ENCODE results near the gene SH2D6.
"Not testable (repeated sequence)": the region's sequence is repeated elsewhere in the genome, so short reads cannot be mapped to it uniquely, and the experiment has no call there.

SH2D6 gene

DNA sequence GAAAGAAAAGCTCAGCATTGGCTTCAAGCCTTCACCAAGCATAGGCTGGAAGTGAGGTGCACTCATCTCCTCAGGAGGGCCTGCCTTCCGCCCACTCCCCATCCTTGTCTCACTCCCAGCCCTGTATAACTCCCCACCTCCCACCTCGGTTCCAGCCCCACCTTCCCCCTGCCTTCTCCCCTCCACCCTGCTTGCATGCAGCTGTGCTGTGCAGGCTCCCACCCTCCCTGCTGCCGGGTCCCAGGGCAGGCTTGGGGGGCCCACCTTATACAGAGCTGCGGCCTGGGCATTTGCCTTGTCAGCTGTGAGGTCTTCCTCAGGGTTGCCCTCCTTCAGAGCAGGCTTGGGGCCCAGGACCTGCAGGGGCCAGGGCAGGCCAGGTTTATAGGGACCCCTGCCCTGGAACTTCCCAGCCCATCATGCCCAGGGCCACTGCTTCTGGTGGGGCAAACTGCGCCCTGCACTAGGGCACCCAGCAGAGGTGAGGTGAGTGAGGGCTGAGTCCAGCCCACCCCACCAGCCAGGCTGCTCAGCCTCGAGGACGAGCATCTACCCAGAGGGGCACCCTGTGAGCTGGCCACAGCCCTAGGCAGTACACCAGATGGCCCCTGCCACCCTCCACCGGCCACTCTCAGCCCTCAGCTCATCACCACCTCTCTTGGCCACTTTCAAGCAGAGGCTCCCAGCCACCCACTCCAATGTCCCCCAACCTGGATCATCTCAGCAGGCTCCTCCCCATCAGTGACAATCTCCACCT lies 19.9 kb upstream of the SH2D6 start:
- DNase-seq (ENCODE audit: low read depth): no peak

DNA sequence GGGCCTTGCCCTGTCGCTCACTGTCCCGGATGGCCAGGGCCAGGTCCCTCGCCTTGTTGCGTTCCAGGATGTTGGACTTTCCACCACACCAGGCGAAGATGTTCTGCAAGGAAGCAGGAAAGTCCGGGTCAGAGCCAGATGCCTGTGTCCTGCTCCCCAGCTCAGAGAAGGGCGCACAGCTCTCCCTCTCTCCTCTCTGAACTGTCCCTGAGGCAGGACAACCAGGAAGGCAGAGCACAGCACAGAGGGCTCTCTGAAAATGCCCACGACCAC lies 19.4 kb upstream of the SH2D6 start:
- no peak for DNase-seq (ENCODE audit: low read depth)

DNA sequence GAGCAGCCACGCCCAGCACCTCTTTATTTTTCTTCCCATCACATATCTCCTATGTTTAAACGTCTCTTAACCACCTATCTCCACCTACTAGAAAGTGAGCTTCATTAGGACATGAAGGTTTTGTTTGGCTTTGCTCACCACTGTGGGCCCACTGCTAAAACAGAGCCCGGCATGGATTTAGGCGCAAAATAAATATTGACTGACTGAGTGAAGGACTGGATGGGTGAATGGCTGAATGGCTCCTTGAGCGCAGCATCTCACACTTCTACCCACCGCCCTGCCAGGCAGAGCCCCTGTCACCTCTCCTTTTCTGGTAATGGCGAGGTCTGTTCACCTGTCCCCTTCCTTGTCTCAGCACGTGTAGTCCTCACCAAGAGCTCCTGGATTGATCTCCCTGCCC lies 18.5 kb upstream of the SH2D6 start:
- no peak for DNase-seq (ENCODE audit: low read depth)

DNA sequence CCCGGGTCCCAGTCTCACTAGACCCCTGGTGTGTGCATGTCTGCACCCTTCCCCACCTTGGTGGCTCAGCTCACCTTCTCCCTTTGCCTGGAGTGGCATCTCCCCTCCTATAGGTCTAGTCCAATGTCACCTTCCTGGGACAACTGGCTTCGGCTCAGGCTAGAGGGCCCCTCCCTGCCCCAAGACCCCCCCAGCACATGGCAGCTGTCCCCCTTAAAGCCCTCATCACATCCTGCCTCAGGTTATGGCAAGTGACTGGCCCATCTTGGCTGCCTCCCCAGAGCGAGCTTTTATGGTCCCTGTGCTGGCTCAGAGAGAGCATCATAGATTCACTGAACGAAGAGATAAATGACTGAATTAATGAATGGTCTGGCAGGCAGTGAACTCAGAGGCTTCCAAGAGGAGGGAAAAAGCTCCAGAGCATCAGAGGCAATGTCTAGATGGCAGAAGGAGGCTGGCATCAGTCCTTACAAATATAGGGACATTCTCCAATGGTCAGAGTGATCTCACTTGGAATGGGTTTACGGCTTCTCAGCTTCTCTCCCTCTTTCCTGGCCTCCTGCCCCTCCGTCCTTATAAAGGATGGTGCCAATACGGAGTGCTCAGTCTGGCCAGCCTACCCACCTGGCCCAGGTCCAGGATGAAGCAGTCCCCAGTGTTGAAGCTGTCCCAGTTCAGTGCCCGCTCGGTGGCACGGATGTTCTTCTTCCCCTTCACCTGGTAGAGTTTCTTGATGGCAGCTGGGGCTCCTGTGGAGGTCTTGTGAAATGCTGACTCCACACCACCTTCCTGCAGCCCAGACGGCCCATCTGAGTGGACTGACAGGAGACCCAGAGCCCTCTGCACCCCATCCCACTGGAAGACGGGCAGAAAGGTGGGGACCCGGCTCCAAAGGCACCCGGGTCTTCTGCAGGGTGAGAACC lies 17.7 kb upstream of the SH2D6 start:
- no peak for DNase-seq (ENCODE audit: low read depth)

DNA sequence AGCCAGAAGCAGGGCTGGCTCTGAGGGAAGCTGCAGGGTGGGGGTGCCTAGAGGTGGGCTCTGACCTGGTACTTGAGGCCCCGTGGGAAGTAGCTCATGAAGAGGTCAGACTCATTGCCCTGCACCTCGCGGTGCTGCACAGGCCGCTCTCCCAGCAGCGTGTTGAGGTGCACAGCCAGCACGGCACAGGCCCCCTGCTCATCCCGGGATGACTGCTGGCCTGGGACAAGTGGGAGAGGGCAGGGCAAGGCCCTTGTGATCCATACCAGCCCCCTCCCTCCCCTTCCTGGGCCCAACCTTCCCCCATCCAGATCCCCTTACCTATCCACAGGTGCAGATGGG lies 17.1 kb upstream of the SH2D6 start:
- no peak for DNase-seq (ENCODE audit: low read depth)

DNA sequence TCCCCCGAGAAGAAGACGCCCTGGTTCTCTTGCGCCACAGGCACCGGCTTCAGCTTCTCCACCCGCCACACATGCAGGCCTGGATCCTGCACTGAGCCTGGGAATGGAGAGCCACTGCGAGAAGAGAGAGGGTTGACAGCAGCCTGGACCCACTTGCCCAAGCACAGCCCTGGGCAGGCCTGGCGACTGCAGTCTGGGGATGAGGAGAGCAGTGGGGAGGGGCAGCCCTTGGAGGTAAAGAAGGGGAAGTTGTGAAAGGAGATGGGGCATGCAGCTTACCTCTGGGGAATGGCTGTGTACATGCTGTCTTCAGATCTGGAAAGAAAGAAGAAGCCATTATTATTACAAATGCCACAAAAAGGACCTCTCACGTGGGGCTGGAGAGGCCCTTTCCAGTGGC lies 16.7 kb upstream of the SH2D6 start:
- DNase-seq (ENCODE audit: low read depth): no peak

DNA sequence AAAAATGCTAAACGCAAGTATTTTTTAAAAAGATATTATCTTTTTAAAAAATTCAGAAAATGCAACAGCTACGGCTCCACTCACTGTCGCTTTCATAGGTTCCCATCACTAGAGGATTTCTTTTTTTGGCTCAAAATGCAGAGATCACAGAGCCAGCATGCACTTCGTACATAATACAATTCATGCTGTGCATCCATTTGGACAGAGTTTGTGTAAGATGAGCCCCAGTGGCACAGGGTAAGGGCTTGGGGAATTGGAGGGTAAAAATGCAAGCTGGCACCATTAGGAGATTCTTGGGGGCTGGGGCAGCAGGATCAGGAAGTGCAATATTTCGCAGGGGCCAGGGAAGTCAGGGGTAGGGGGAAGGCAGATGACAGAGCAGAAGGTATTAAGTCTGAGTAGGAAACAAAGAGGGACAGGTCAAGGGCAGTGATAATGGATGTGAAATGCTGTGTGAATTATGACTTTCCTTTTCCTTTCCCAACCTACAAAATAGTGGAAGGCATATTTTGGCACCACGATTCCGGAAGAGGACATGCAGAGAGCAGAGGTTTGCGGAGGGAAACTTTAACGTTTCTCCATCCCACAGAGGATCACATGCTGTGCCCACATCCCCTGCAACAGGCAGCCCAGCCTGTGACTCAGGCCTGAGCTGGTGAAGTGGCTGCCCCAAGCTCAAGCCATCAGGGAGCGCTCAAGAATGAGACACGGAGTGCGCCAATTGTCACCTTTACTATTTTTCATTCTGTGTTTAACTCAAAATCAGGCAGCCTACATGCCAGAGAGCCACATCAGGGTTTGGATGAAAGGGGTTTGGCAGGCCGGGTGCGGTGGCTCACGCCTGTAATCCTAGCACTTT lies 13.1 kb upstream of the SH2D6 start:
- DNase-seq (ENCODE audit: low read depth): no peak

DNA sequence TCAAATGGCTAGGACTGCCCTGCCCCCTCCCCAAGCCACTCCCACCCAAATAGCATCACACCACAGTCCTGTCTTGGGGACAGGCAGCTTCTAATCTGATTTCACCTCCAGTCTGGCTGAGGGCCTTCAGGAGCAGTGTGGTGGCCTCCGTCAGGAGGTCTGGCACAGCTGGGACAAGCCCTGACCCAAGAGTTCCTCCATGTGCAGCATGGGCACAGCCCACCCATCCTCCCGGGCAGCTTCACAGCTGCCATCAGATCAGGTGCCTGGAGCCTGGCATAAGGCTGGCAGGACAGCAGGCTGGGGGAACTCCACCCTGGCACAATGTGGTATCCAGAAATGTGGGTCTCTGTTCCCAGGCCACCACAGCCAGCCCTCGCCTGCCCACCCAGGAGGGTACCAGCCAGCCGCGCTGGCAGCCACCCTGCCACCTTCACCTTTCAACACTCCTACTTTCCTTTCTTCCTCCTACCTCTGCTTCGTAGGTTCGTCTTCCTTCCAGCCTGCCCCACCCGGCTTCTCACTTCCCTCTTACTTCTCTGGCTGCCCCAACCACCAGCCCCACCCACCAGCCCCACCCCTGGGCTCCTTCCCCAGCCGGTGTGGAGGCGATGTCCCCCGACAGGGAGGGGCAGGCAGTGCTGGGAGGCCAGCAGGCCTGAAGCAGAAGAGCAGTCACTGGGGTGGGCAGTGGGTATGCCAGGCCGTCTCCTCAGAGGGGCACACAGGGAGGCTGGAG lies 8.5 kb upstream of the SH2D6 start, which contains the start of gene CAPG:
CAPG (minus strand) TSS at position 522 of the 739 bp plus-strand sequence. CDS start 8,221 bp downstream, outside the sequence.
- DNase-seq (ENCODE audit: low read depth): no peak

DNA sequence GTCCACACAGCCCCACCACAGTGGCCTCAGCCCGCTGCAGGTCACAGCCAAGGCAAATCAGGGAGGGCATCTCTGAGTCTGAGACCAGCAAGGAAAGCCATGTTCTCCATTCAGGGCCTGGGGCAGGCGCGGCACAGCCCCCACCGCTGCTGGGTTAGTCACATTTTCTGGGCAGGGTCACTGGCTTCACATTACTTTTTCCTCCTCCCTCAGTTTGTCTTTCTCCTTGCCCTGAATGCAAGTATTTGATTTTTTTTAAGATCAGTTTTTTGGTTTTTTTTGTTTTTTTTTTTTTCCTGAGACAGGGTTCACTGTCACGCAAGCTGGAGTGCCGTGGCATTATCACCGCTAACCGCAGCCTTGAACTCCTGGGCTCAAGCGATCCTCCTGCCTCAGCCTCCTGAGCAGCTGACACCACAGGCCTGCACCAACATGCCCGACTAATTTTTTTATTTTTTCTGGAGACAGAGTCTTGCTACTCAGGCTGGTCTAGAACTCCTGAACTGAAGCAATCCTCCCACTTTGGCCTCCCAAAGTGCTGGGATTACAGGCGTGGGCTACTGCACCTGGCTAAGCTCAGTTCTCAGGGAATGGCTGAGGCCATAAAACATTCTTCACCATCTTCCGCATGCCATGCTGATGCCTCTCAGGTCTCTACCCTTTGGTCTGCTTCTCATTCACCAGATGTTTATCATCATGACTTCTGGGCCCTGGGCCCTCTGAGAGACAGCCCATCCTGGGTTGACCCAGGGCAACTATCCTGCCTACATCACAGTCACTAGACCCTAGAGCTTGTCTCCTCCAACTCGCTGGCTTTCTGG lies 7.7 kb upstream of the SH2D6 start:
- no peak for DNase-seq (ENCODE audit: low read depth)

DNA sequence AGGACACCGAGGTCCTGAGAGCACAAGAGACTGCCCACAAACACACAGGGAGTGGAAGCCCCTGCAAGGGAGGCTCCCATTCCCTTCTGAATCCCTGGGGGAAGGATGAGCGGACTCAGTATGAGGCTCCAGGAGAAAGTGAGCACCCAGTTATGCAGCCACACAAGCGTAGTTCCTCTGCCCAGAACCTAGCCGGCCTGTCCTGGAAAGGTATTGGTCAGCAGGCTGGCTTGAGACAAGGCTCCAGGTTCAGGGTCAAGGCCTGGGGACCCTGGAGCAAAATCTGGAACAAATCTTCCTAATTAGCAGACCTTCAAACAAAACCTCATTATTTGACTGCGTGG lies 7.1 kb upstream of the SH2D6 start:
- DNase-seq (ENCODE audit: low read depth): no peak

DNA sequence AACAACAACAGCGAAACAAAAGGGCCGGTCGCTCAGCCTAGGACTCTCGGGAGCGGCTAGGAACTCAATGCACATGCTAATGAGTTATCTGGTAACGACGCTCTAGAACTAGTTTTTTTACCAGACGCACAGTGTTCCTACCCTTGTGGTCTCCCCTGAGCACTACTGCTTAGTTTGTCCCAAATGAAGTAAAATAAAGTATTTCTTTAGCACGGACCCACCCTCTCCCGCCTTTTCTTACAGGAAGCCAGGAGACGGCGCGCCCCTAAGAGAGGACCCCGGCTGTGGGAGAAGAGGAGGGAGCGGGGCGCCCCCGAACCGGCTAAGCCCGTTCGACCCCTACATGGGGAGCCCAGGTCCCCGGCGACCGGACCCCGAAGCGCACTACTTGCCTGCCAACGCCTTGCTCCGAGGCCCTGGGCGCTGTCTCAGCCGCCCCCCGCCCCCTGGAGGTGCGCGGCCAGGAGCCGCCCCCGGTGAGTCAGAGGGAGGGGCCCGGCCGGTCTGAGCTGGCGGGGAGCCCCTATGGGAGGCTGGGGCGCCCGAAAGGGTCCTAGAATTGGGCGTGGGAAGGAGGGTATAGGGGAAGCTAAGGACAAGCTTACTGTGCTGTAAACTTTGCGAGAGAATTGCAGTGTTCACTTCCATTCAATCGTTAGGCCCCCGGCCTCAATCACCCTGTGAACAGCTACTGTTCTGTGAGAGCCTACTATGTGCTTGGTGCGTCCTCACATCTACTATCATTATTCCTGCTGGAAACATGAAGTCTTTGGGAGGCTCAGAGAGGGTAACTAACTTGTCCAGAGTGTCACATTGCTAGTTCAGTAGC lies 4.7 kb upstream of the SH2D6 start:
- no peak for DNase-seq (ENCODE audit: low read depth)

DNA sequence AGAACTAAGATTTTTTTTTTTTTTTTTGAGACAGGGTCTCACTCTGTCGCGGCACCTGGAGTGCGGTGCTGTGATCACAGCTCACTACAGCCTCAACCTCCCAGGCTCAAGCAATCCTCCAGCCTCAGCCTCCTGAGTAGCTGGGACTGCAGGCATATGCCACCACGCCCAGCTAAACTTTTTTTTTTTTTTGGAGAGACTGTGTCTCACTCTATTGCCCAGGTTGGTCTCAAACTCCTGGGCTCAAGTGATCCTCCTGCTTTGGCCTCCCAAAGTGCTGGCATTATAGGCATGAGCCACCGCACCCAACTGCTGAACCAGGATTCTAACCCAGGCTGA lies 4.1 kb upstream of the SH2D6 start:
- not testable (repeated sequence) for DNase-seq (ENCODE audit: low read depth)

DNA sequence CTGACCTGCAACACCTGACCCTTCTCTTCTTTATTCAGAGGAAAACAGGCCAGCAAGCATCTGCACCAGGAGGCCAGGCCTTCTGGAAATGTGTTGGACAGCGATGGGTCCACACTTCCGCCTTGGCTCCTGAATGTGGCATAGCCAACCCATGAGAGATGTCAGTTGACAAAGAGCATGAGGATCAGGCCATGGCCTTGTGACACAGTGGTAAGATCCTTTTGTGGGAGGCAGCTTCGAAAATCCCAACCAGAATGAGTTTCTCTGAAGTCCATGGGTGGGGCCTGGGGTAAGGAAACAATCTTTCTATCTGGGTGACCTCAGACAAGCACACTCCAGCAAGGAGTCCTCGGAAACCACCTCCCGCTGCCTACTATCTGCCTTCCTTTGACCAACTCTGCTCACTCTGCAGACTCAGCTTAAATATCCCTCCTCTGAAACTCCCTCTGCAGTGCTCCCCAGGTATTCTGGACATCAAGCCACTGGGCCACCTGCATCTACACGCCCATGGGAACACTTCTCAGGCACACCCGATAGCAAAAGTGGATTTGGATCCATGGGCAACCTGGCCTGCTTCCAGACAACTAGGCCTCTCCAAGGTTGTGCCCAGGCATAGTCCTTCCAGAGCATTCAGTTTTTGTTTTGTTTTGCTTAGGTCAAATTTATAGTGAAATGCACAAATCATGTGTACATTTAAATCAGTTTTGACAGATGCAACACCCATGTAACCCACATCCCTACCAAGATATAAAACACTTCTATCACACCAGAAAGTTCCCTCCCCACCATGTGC lies 3.6 kb upstream of the SH2D6 start:
- no peak for DNase-seq (ENCODE audit: low read depth)

DNA sequence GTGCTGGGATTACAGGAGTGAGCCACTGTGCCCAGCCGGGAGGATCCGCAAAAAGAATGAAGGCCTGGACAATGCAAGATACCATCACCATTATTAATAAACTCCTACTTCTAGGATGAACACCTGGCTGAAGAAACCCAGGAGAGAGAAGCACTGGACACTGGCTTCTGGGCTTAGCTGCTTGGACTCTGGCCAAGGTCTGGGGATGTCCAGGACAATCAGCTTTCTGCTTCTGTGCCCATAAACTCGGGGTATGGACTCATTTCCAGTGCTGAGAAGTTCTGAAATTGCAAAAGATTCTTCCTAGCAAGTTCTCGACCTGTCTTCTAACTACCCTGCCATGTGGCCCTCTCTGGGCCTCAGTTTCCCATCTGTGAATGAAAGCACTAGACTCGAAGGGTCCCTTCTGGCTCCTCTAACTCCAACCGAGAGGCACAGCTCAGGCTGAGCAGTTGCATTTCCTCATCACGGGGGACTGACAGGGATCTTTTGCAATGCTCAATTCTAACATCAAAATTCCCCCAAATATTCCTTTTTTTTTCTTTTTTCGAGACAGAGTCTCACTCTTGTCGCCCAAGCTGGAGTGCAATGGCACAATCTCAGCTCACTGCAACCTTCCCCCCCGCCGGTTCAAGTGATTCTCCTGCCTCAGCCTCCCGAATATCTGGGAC lies 2.4 kb upstream of the SH2D6 start:
- no peak for DNase-seq (ENCODE audit: low read depth)

DNA sequence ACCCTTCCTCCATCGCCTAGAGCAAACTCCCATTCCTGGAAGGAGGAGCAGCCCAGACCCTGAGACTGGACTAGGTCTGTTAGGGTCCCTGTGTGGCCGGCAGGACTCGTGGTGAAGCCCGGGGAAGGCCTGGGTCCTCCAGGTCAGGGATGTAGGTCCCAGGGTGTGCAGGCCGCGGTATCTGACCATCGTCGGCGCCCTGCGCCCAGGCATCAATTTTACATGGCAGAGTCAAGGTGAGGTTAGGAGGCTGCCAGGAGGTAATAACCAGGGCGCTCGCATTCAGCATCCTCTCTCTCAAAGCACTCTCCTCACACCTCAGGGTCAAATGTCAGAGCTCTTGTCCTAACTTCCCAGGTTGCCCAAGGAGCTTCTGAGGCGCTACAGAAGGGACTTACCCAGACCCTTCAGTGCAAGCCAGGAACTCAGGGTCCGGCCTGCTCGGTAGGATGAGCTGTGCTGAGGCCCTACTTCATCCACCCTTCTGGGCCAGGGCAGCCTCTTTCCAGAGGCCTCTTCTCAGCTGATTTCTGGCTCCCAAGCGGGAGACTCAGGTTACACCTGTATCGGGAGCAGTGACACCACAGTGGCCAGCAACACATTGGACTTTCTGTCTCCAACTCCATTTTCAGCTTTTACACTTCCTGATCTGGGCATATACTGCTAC lies 628 bp downstream of the SH2D6 start:
- DNase-seq (ENCODE audit: low read depth): no peak

DNA sequence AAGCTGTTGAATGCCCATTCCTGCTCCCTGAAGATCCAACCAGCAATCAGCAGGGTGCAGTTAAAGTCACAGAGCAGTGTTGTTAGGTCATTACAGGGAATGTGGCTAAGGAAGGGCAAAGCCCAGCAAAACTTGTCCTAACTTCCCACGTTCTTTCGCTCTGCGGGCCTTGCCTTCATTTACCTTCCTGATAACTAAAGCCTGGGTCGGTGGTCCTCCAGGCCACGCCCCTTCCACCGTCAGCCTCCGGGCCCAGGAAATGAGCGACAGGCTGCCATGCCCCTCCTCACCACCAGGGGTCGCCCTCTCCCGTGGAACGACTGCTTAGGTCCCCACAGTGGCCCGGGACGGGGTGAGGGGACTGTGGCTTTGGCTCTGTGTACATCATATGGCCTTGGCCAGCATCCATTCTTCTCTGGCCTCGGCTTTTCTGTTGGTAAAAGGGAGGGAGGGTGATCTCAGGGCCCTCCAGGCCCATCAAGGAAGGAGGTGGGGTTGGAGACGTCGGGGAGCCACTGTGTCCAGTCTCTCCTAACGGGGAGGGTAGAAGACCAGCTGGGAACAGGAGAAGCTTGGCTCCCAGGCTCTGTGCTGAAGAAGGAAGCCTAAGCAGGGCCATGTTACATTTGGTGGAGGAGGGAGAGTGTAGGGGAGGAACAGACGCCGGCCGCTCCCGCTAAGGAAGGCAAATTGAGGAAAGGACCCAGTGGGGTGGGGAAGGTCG lies 2.2 kb downstream of the SH2D6 start:
- no peak for DNase-seq (ENCODE audit: low read depth)

DNA sequence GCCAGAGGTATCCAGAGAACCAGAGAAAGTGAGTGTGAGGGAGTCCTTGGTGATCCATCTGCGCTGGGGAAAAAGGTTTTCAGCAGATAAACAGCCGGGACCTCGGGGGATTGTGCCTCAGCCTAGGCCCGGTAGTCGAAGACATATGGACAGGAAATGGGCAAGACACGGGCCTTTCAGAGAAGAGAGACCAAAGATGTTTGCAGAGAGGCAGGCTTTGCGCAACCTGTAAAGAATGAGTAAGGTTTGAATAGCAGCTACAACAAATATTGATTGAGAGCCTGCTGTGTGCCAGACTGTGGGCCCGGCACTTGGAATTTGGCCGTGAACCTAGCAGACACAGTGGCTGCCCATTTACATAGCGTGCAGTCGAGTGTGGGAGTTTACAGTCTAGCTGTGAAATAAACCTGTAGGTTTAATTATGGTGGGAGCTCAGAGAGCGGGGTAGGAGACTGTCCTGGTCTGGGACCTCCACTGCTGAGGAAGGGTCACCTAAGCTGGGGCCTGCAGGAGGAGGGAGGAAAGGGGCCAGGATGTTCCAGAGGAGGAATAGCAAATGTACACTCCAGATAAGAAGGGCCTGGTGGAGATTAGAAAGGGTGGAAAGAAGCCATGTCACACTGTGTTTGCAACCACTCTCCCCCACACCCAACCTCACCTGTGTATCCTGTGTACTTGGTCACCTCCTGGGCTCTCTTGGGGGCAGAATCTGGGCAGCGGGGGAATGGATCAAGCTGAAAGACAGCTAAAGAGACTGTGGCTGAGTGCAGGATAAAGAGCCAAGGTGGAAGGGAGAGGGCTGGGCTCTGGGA lies 3.0 kb downstream of the SH2D6 start:
- no peak for DNase-seq (ENCODE audit: low read depth)

All from non-pigmented ciliary epithelial cell (primary cell).